BLaER1 (cell line): Measurements from ENCODE around the gene CDS2.
A peak's percentile ranks its signal among the peaks of the same experiment; 100 is the strongest.

Experiments used
- H3K27ac ChIP-seq: shearing (Covaris generic); formaldehyde crosslinking; 2 replicates; pipeline ENCODE4 v1.8.1; 2022
- H3K27me3 ChIP-seq: shearing (Covaris generic); formaldehyde crosslinking; 2 replicates; pipeline ENCODE4 v1.8.1; 2022
- H3K36me3 ChIP-seq: shearing (Covaris generic); formaldehyde crosslinking; 2 replicates; pipeline ENCODE4 v1.8.1; 2022
- H3K4me1 ChIP-seq: shearing (Covaris generic); formaldehyde crosslinking; 2 replicates; pipeline ENCODE4 v1.8.1; 2022
- H3K4me2 ChIP-seq: shearing (Covaris generic); formaldehyde crosslinking; 2 replicates; pipeline ENCODE4 v1.8.1; 2022
- H3K4me3 ChIP-seq: shearing (Covaris generic); formaldehyde crosslinking; 2 replicates; pipeline ENCODE4 v1.8.1; 2022
- H3K9ac ChIP-seq: shearing (Covaris generic); formaldehyde crosslinking; 2 replicates; pipeline ENCODE4 v1.8.1; 2022
- H3K9me3 ChIP-seq: shearing (Covaris generic); formaldehyde crosslinking; 2 replicates; pipeline ENCODE4 v1.8.1; 2022
- H4K20me1 ChIP-seq: shearing (Covaris generic); formaldehyde crosslinking; 2 replicates; pipeline ENCODE4 v1.8.1; 2022
- Cebpa-rat ChIP-seq: shearing (Covaris generic); IDR thresholded peaks from 2 replicates; pipeline ENCODE4 v1.8.1; 2022

Gene CDS2

GRCh38 chr20:5172903-5173463 is 46.2 kb downstream of the CDS2 start:
- H3K27ac ChIP-seq: peak overlapping the region; percentile 42
- H3K36me3 ChIP-seq: peaks cover 44% of the 10 kb centered on the region
- peaks cover 5% of the 10 kb centered on the region; the same call in 1 of the 2 replicates for H4K20me1 ChIP-seq
- H3K4me3 ChIP-seq: no peak overlapping the region
- H3K27me3 ChIP-seq: no peaks in the 10 kb centered on the region
- H3K9me3 ChIP-seq: no peaks in the 10 kb centered on the region
- H3K4me1 ChIP-seq: peaks cover 100% of the 10 kb centered on the region
- peak overlapping the region; percentile 91 for H3K4me2 ChIP-seq
- H3K9ac ChIP-seq: no peak overlapping the region
- TF ChIP-seq Cebpa-rat: no peak

- Histone ChIP-seq H3K36me3 (peaks cover 46% of the 10 kb centered on the region), H3K4me1 (peaks cover 100% of the 10 kb centered on the region), H4K20me1 (peaks cover 7% of the 10 kb centered on the region; the same call in 1 of the 2 replicates), H3K27me3 (no peaks in the 10 kb centered on the region), H3K9me3 (no peaks in the 10 kb centered on the region), H3K4me2 (peak overlapping the region; percentile 91), H3K9ac (no peak overlapping the region), H3K27ac (peak overlapping the region; percentile 4; the same call in 1 of the 2 replicates), H3K4me3 (no peak overlapping the region)
- TF ChIP-seq Cebpa-rat: no peak
These were observed 46.9 kb downstream of the CDS2 start for GRCh38 chr20:5173751-5174150.

- H3K27me3 ChIP-seq: no peaks in the 10 kb centered on the region
- H3K4me3 ChIP-seq: no peak overlapping the region
- peaks cover 11% of the 10 kb centered on the region; the same call in 1 of the 2 replicates for H4K20me1 ChIP-seq
- no peak for TF ChIP-seq Cebpa-rat
- peak overlapping the region; percentile 57 for H3K27ac ChIP-seq
- H3K36me3 ChIP-seq: peaks cover 79% of the 10 kb centered on the region
- H3K9ac ChIP-seq: peak overlapping the region; percentile 58; the same call in 1 of the 2 replicates
- peaks cover 87% of the 10 kb centered on the region for H3K4me1 ChIP-seq
- peak overlapping the region; percentile 93 for H3K4me2 ChIP-seq
- H3K9me3 ChIP-seq: no peaks in the 10 kb centered on the region
These were observed 50.3 kb downstream of the CDS2 start for GRCh38 chr20:5177071-5177470.

- 0 out of 2 replicates have a peak, but pooled peaks cover 6% of the 10 kb centered on the region for H4K20me1 ChIP-seq
- H3K9me3 ChIP-seq: no peaks in the 10 kb centered on the region
- peak overlapping the region; percentile 57 for H3K27ac ChIP-seq
- TF ChIP-seq Cebpa-rat: no peak
- H3K4me1 ChIP-seq: peaks cover 81% of the 10 kb centered on the region
- no peaks in the 10 kb centered on the region for H3K27me3 ChIP-seq
- peaks cover 85% of the 10 kb centered on the region for H3K36me3 ChIP-seq
- H3K4me2 ChIP-seq: peak overlapping the region; percentile 93
- H3K4me3 ChIP-seq: no peak overlapping the region
- peak overlapping the region; percentile 58; the same call in 1 of the 2 replicates for H3K9ac ChIP-seq
These were observed 51.2 kb downstream of the CDS2 start for GRCh38 chr20:5178046-5178445.

- H4K20me1 ChIP-seq: 0 out of 2 replicates have a peak, but pooled peaks cover 6% of the 10 kb centered on the region
- H3K36me3 ChIP-seq: peaks cover 82% of the 10 kb centered on the region
- TF ChIP-seq Cebpa-rat: no peak
- no peak overlapping the region for H3K4me2 ChIP-seq
- H3K9me3 ChIP-seq: no peaks in the 10 kb centered on the region
- no peak overlapping the region for H3K9ac ChIP-seq
- H3K27ac ChIP-seq: no peak overlapping the region
- H3K27me3 ChIP-seq: no peaks in the 10 kb centered on the region
- peaks cover 57% of the 10 kb centered on the region for H3K4me1 ChIP-seq
- no peak overlapping the region for H3K4me3 ChIP-seq
These were observed 53.6 kb downstream of the CDS2 start for GRCh38 chr20:5180421-5180820.

- H3K27me3 ChIP-seq: no peaks in the 10 kb centered on the region
- no peak for TF ChIP-seq Cebpa-rat
- no peak overlapping the region for H3K4me2 ChIP-seq
These were observed 54.1 kb downstream of the CDS2 start for GRCh38 chr20:5180933-5181332.

GRCh38 chr20:5181492-5181891 is 54.7 kb downstream of the CDS2 start:
- Histone ChIP-seq H3K27ac (no peak overlapping the region), H3K4me3 (no peak overlapping the region), H3K27me3 (no peaks in the 10 kb centered on the region), H4K20me1 (0 out of 2 replicates have a peak, but pooled peaks cover 6% of the 10 kb centered on the region), H3K4me1 (peaks cover 47% of the 10 kb centered on the region), H3K9me3 (no peaks in the 10 kb centered on the region), H3K4me2 (no peak overlapping the region), H3K36me3 (peaks cover 82% of the 10 kb centered on the region), H3K9ac (no peak overlapping the region)
- no peak for TF ChIP-seq Cebpa-rat

More at GRCh38 chr20:5180933-5181332, 54.1 kb downstream of the CDS2 start:
- H4K20me1 ChIP-seq: 0 out of 2 replicates have a peak, but pooled peaks cover 6% of the 10 kb centered on the region
- H3K9me3 ChIP-seq: no peaks in the 10 kb centered on the region
- H3K4me1 ChIP-seq: peaks cover 52% of the 10 kb centered on the region
- H3K4me3 ChIP-seq: no peak overlapping the region
- peaks cover 82% of the 10 kb centered on the region for H3K36me3 ChIP-seq
- H3K9ac ChIP-seq: no peak overlapping the region
- H3K27ac ChIP-seq: no peak overlapping the region

- H3K27ac ChIP-seq: no peak overlapping the region
- no peaks in the 10 kb centered on the region for H3K27me3 ChIP-seq
- H3K4me2 ChIP-seq: no peak overlapping the region
- H3K36me3 ChIP-seq: peaks cover 82% of the 10 kb centered on the region
- no peaks in the 10 kb centered on the region for H3K9me3 ChIP-seq
- peaks cover 42% of the 10 kb centered on the region for H3K4me1 ChIP-seq
- H4K20me1 ChIP-seq: 0 out of 2 replicates have a peak, but pooled peaks cover 6% of the 10 kb centered on the region
- no peak overlapping the region for H3K9ac ChIP-seq
- no peak for TF ChIP-seq Cebpa-rat
- H3K4me3 ChIP-seq: no peak overlapping the region
These were observed 55.1 kb downstream of the CDS2 start for GRCh38 chr20:5181958-5182357.

- no peak overlapping the region for H3K27ac ChIP-seq
- 0 out of 2 replicates have a peak, but pooled peaks cover 6% of the 10 kb centered on the region for H4K20me1 ChIP-seq
- no peak overlapping the region for H3K9ac ChIP-seq
- no peak overlapping the region for H3K4me3 ChIP-seq
- H3K4me1 ChIP-seq: peaks cover 34% of the 10 kb centered on the region
- H3K36me3 ChIP-seq: peaks cover 87% of the 10 kb centered on the region
- no peak overlapping the region for H3K4me2 ChIP-seq
- TF ChIP-seq Cebpa-rat: no peak
- H3K27me3 ChIP-seq: no peaks in the 10 kb centered on the region
- no peaks in the 10 kb centered on the region for H3K9me3 ChIP-seq
These were observed 55.9 kb downstream of the CDS2 start for GRCh38 chr20:5182615-5183254.
